Mesodermal cell (in vitro differentiated cells): ENCODE measurements around the gene CALML3. TPM values are rescaled to one million over a fixed set of nuclear protein-coding genes. Genes with fewer than 3 reads are reported as not detected.
"Not testable (repeated sequence)": the region's sequence is repeated elsewhere in the genome, so short reads cannot be mapped to it uniquely, and the experiment has no call there.

Experiments used
- H3K27ac ChIP-seq: 2 replicates; pipeline ENCODE4 v1.7.0; 2013; ENCODE audit warnings: mild to moderate bottlenecking, low read depth, low read length, moderate library complexity; ENCODE audit not compliant: severe bottlenecking
- H3K36me3 ChIP-seq: 2 replicates; pipeline ENCODE4 v1.7.1; 2013; ENCODE audit warnings: mild to moderate bottlenecking, low read length, moderate library complexity; ENCODE audit not compliant: control insufficient read depth, insufficient read depth
- H3K4me1 ChIP-seq: one replicate; pipeline ENCODE4 v1.7.1; 2013; ENCODE audit warnings: mild to moderate bottlenecking, low read length; ENCODE audit not compliant: insufficient read depth, control insufficient read depth, poor library complexity, severe bottlenecking
- H3K4me3 ChIP-seq: 2 replicates; pipeline ENCODE4 v1.7.0; 2013; ENCODE audit warnings: low read length, control low read depth, mild to moderate bottlenecking; ENCODE audit not compliant: insufficient read depth, poor library complexity, severe bottlenecking; ENCODE audit errors: extremely low read depth
- H3K9me3 ChIP-seq: 2 replicates; pipeline ENCODE4 v1.7.1; 2013; ENCODE audit warnings: mild to moderate bottlenecking, low read length, moderate library complexity; ENCODE audit not compliant: control insufficient read depth
- WGBS, 2 experiments: methylation state at CpG; one replicate each; pipeline ENCODE4 v1.1.5; 2013; ENCODE audit warnings: missing lambda C conversion rate in 2 of 2; ENCODE audit not compliant: insufficient coverage in 2 of 2; 5-methylcytosine and 5-hydroxymethylcytosine counted together
- polyA plus RNA-seq, 2 experiments: library from polyadenylated mRNA; stranded (reverse); fragments of 50-300 nt; gene quantifications; one replicate each; pipeline ENCODE4 v1.2.3, GENCODE V29; 2013

CALML3 gene
- not detected for polyA plus RNA-seq (2013, experiment 1 of 2)
- not detected for polyA plus RNA-seq (2013, experiment 2 of 2)

DNA sequence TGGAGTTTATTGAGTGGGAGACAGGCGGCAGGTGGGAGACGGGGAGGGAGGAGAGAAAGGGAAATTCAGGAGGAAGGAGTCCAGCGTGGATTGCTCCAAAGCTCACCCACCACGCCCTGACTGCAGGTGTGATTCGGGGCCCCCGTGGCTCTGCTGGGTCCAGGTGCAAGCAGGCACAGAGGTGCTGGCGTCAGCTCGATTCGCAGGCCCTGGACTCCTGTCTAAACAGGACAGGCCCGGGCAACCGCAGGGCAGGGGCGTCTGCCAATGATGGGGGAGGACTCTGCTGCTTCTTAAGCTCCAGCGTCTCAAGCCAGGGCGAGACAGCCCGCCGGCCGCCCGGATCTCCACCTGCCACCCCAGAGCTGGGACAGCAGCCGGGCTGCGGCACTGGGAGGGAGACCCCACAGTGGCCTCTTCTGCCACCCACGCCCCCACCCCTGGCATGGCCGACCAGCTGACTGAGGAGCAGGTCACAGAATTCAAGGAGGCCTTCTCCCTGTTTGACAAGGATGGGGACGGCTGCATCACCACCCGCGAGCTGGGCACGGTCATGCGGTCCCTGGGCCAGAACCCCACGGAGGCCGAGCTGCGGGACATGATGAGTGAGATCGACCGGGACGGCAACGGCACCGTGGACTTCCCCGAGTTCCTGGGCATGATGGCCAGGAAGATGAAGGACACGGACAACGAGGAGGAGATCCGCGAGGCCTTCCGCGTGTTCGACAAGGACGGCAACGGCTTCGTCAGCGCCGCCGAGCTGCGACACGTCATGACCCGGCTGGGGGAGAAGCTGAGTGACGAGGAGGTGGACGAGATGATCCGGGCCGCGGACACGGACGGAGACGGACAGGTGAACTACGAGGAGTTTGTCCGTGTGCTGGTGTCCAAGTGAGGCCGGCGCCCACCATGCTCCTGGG lies at the start of gene CALML3:
Gene CALML3 (plus strand): TSS at position 321 of the 920 bp plus-strand sequence. CDS start 125 bp downstream, at position 446.
- H3K27ac ChIP-seq: no peak within 1 kb of the TSS

DNA sequence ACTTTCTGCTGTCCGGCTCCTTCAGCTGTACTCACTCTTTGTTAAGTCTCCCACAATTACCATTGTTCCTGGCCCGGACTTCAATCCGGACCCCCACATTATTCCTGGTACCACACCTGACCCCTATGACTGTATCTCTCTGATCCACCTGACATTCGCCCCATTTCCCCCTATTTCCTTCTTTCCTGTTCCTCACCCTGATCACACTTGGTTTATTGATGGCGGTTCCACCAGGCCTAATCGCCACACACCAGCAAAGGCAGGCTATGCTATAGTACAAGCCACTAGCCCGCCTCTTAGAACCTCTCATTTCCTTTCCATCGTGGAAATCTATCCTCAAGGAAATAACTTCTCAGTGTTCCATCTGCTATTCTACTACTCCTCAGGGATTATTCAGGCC lies 49.7 kb upstream of the CALML3 start:
- not testable (repeated sequence) for H3K9me3 ChIP-seq, H3K4me1 ChIP-seq, H3K27ac ChIP-seq, H3K36me3 ChIP-seq, H3K4me3 ChIP-seq
- WGBS, 2 experiments: 88 to 100% methylated on average over 3 to 4 of the region's 8 CpGs

More for the DNA sequence above, at the start of gene CALML3:
- Histone ChIP-seq H3K9me3 (no peaks in the 10 kb centered on the region), H3K4me1 (no peaks in the 10 kb centered on the region), H3K36me3 (no peaks in the 10 kb centered on the region), H3K4me3 (no peak within 1 kb of the TSS)
- 95 to 96% methylated on average over 64 of the region's 64 CpGs for WGBS, 2 experiments

- H3K4me1 ChIP-seq, H3K27ac ChIP-seq, H3K36me3 ChIP-seq, H3K9me3 ChIP-seq, H3K4me3 ChIP-seq: not testable (repeated sequence)
- 73 to 80% methylated on average over 6 to 10 of the region's 12 CpGs for WGBS, 2 experiments
Measured at GRCh38 chr10:5475974-5476807, 48.6 kb upstream of the CALML3 start.

GRCh38 chr10:5476918-5477525 lies 47.7 kb upstream of the CALML3 start:
- 48 to 56% methylated on average over 9 to 12 of the region's 13 CpGs for WGBS, 2 experiments
- H3K4me1 ChIP-seq: no peaks in the 10 kb centered on the region
- H3K36me3 ChIP-seq: no peaks in the 10 kb centered on the region
- no peaks in the 10 kb centered on the region for H3K9me3 ChIP-seq
- no peak overlapping the region for H3K4me3 ChIP-seq
- no peak overlapping the region for H3K27ac ChIP-seq

DNA sequence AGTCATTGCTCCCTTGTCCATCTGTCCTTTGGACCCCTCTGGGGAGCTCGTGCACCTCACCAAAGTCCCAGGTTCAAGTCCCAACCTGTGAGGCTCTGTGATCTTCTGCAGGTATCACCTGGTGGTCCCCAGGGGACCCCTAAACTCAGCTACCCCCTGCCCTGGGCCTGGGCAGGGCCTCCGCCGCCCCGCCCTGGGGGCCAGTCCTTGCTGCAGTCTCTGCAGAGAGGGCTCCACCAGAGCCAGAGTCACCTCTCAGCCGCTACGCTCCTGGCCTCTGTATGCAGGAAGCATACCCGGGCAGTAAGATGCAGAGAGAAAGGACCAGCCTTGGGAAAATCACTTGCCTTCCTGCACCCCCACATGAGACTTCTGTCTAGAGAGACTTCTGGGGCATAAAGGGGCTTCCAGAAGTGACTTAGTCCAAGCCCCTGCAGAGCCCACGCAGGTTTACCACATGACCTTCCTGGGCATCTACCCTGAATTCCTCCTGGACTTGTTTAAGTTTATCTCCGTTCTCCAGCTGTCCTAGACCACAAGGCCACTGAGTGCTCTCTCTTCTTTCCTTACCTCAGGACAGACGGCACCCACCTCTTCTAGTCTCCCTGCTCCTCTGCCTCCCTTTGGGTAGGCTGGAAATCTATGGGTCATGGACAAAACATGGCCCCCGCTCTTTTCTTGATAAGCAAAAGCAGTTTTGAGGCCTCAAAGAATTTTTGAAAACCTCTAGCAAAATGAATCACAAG lies 46.6 kb upstream of the CALML3 start:
- Histone ChIP-seq H3K36me3 (no peaks in the 10 kb centered on the region), H3K4me1 (no peaks in the 10 kb centered on the region), H3K27ac (no peak overlapping the region), H3K9me3 (no peaks in the 10 kb centered on the region), H3K4me3 (no peak overlapping the region)
- 97 to 98% methylated on average over 9 to 10 of the region's 11 CpGs for WGBS, 2 experiments

DNA sequence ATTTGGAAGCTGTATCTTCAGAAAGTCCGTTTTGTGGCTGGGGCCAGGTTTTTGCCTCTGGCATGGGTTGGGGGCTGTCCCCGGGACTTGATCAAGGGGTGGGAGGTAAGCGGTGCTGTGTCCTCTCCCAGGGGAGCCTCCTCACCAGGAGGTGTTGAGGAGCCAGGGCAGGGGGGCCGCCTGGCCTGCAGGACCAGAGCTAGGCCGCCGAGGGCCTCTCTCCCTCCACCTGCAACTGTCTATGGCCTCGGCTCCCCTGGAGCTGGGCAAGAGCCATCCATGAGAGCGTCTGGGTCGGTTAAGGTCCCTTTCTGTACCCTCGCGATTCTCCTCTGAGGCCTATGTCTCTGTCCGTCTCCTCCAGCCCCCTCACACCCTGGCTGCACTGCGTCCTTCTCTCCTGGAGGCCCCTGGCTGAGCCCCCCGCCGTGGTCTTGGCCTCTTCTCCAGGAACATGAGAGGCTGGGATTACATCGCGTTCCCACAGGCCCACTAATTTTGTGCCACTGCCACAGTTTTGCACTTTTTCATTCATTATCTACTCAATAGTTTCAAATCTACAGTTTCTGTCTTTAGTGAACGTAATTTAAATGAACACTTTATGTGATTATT lies 46.0 kb upstream of the CALML3 start:
- Histone ChIP-seq H3K27ac (no peak overlapping the region), H3K4me3 (no peak overlapping the region), H3K4me1 (no peaks in the 10 kb centered on the region), H3K9me3 (no peaks in the 10 kb centered on the region), H3K36me3 (no peaks in the 10 kb centered on the region)
- WGBS, 2 experiments: 86 to 90% methylated on average over 14 to 16 of the region's 18 CpGs

- Histone ChIP-seq H3K36me3 (no peaks in the 10 kb centered on the region), H3K27ac (no peak overlapping the region), H3K4me3 (no peak overlapping the region), H3K4me1 (no peaks in the 10 kb centered on the region), H3K9me3 (no peaks in the 10 kb centered on the region)
- 75 to 88% methylated on average over 6 to 12 of the region's 14 CpGs for WGBS, 2 experiments
Measured at GRCh38 chr10:5479481-5480161, 45.1 kb upstream of the CALML3 start.

GRCh38 chr10:5480162-5480941 lies 44.4 kb upstream of the CALML3 start:
- no peaks in the 10 kb centered on the region for H3K36me3 ChIP-seq
- H3K4me1 ChIP-seq: no peaks in the 10 kb centered on the region
- 90 to 91% methylated on average over 16 to 20 of the region's 21 CpGs for WGBS, 2 experiments
- H3K4me3 ChIP-seq: no peak overlapping the region
- no peaks in the 10 kb centered on the region for H3K9me3 ChIP-seq
- no peak overlapping the region for H3K27ac ChIP-seq

DNA sequence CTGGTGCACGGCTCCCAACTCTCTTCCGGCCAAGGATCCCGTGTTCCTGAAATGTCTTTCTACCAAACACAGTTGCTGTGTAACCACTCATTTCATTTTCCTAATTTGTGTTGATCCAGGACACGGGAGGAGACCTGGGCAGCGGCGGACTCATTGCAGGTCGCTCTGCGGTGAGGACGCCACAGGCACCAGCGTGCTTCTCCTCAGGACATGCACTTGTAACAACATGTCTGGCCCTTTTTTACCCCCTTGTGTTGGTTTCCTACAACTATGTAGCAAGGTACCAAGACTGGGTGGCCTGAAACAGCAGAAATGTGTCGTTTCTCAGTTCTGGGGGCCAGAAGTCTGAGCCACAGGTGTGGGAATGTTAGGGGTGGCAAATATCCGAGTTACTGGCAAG lies 43.6 kb upstream of the CALML3 start:
- Histone ChIP-seq H3K9me3 (no peaks in the 10 kb centered on the region), H3K27ac (no peak overlapping the region), H3K4me3 (no peak overlapping the region), H3K36me3 (no peaks in the 10 kb centered on the region), H3K4me1 (no peaks in the 10 kb centered on the region)
- 96% methylated on average over 11 to 12 of the region's 12 CpGs for WGBS, 2 experiments
